T-cell (primary cell): ENCODE measurements around the gene CREBBP. TPM values are rescaled to one million over a fixed set of nuclear protein-coding genes. Genes with fewer than 3 reads are reported as not detected.

Experiments used
- ATAC-seq, 4 experiments: fragments of 200-7000 bp in 3 of 4; fragments of 150-1000 bp in 1 of 4; cut with Tn5 transposase; replicated peaks in 1 of 4; 1 replicate in 3 of 4; 2 replicates in 1 of 4; pipeline ENCODE4 v1.10.0; 2021; ENCODE audit warnings: moderate library complexity in 3 of 4, mild to moderate bottlenecking in 2 of 4, moderate number of reproducible peaks in 1 of 4
- CTCF ChIA-PET, 2 donors: fragments of 300-600 bp; sonication (Branson Sonifier 250); formaldehyde crosslinking; loops; one replicate each; lab custom pipeline; 2022; ENCODE audit warnings: antibody characterized with exemption in 2 of 2; lab: Charles Lee
- POLR2A ChIA-PET, 2 donors: fragments of 300-600 bp; sonication (Branson Sonifier 250); formaldehyde crosslinking; loops; one replicate each; lab custom pipeline; 2022; ENCODE audit warnings: antibody characterized with exemption in 2 of 2; lab: Charles Lee
- DNase-seq, 35 experiments: peaks; one replicate each; pipeline versions ENCODE4 v3.0.0 to v3.0.0-alpha.2; 2013 to 2023
- H3K27ac ChIP-seq: one replicate; pipeline ENCODE4 v1.5.1; 2013; ENCODE audit warnings: low read length
- H3K27me3 ChIP-seq, 2 experiments: replicated peaks in 1 of 2; 1 replicate in 1 of 2; 2 replicates in 1 of 2; pipeline versions ENCODE4 v1.6.1 to v1.7.0; 2013; ENCODE audit warnings: low read length in 1 of 2, mixed read lengths in 1 of 2; ENCODE audit not compliant: control insufficient read depth in 2 of 2, insufficient read depth in 2 of 2; ENCODE audit errors: extremely low read depth in 1 of 2
- H3K36me3 ChIP-seq, 2 donors: 1 replicate in 1 of 2; 2 replicates in 1 of 2; pipeline versions ENCODE4 v1.6.1 to v1.7.0; 2013; ENCODE audit warnings: low read length in 1 of 2; ENCODE audit not compliant: control insufficient read depth in 2 of 2, insufficient read depth in 1 of 2; ENCODE audit errors: extremely low read depth in 1 of 2
- H3K4me1 ChIP-seq, 2 experiments: 1 replicate in 1 of 2; 2 replicates in 1 of 2; pipeline versions ENCODE4 v1.6.1 to v1.7.0; 2013; ENCODE audit warnings: low read length in 2 of 2, mixed read lengths in 1 of 2; ENCODE audit not compliant: insufficient read depth in 2 of 2, control insufficient read depth in 1 of 2; ENCODE audit errors: extremely low read depth in 1 of 2
- H3K4me3 ChIP-seq, 2 donors: 1 replicate in 1 of 2; 2 replicates in 1 of 2; pipeline versions ENCODE4 v1.5.1 to v1.7.0; 2013; ENCODE audit warnings: mild to moderate bottlenecking in 2 of 2, low read length in 1 of 2, moderate library complexity in 1 of 2; ENCODE audit not compliant: control insufficient read depth in 1 of 2; ENCODE audit errors: extremely low read depth in 1 of 2
- H3K9me3 ChIP-seq: 2 replicates; pipeline ENCODE4 v1.7.0; 2013
- H3K27ac Mint-ChIP-seq, 2 donors: one replicate each; pipeline ENCODE4 v1.8.0; 2020 to 2021; ENCODE audit warnings: mild to moderate bottlenecking in 2 of 2, mixed read lengths in 2 of 2
- H3K27me3 Mint-ChIP-seq, 2 donors: one replicate each; pipeline ENCODE4 v1.8.0; 2021 to 2022; ENCODE audit warnings: mixed read lengths in 2 of 2
- H3K36me3 Mint-ChIP-seq: one replicate; pipeline ENCODE4 v1.8.0; 2021; ENCODE audit warnings: mixed read lengths
- H3K4me1 Mint-ChIP-seq, 3 donors: one replicate each; pipeline ENCODE4 v1.8.0; 2020 to 2022; ENCODE audit warnings: mixed read lengths in 3 of 3, mild to moderate bottlenecking in 1 of 3
- H3K4me3 Mint-ChIP-seq, 3 donors: one replicate each; pipeline ENCODE4 v1.8.0; 2020 to 2022; ENCODE audit warnings: mild to moderate bottlenecking in 3 of 3, mixed read lengths in 3 of 3, moderate library complexity in 3 of 3
- H3K9me3 Mint-ChIP-seq, 3 donors: one replicate each; pipeline ENCODE4 v1.8.0; 2020 to 2022; ENCODE audit warnings: mixed read lengths in 3 of 3
- WGBS: methylation state at CpG from one replicate; pipeline ENCODE4 v1.1.5; 2013; ENCODE audit warnings: missing lambda C conversion rate; ENCODE audit not compliant: insufficient coverage; 5-methylcytosine and 5-hydroxymethylcytosine counted together
- total RNA-seq, 35 experiments: library from RNA in 6 of 35; stranded (reverse) in 6 of 35; fragments of 120-200 nt in 1 of 35; gene quantifications; one replicate each; pipeline versions ENCODE4 v1.2.1 to v1.2.4 and lab custom pipeline; 2013 to 2026

The CREBBP gene
- total RNA-seq, 5 donors from 2014 or later (not counting 1 experiment from before 2014, with no cell fraction given), result 114 to 183 (median 127) TPM

DNA sequence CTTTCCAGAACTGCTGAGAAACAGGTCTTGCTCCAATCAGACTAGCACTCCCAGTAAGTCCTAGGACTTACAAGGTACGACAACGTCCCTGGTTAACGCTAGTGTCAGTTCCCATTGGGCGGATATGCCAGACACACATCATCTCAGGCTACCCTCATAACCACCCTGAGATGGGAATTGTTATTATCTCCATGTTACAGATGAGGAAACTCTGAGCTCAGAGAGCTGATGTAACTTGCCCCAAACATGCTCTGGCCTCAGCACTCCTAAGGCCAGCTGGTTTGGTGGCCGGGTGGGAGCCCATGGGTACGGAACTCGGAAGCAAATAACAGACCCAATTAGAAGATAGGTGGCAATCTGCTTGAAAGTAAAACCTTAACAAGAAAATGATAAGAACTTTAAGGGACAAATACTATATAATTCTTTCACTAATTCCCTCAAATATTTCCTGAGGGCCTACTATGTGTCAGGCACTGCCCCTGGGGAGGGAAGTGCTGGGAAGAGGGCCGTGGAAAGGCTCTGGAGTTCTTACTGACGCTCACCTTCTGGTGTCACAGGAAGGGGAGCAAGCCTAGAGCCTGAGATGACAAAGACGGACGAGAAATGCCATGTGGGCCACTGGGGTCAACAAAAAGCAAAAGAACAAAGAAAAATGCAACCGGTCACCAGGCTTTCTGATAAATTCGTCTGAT lies 6.9 kb downstream of the CREBBP start:
- ATAC-seq (no peak), DNase-seq (no peak)
- H3K4me3 ChIP-seq, result no peak overlapping the region
- peaks cover 54 to 76% of the 10 kb centered on the region in 2 experiments for H3K4me1 ChIP-seq
- H3K27ac ChIP-seq, result no peak overlapping the region
- H3K9me3 ChIP-seq, result no peaks in the 10 kb centered on the region
- peaks cover 6 to 19% of the 10 kb centered on the region in 2 donors for H3K36me3 ChIP-seq
- WGBS, result 98% methylated on average over 6 of the region's 13 CpGs
- peaks cover 98 to 99% (median 99%) of the 10 kb centered on the region in 3 donors for H3K4me1 Mint-ChIP-seq
- H3K27ac Mint-ChIP-seq, result no peak overlapping the region
- ChIA-PET POLR2A (no interaction called here), CTCF (interaction anchor here in 1 of 2 donors (0.9 to 1.1 kb wide), 2 partner anchors 11 to 12 kb away, joined by 3 to 5 read pairs; no protein-coding TSS in a partner anchor)
- H3K4me3 Mint-ChIP-seq, result peak overlapping the region in 1 of 3 donors; percentile 91
- H3K9me3 Mint-ChIP-seq, result no peaks in the 10 kb centered on the region
- no peaks in the 10 kb centered on the region for H3K27me3 Mint-ChIP-seq
- H3K27me3 ChIP-seq, result no peaks in the 10 kb centered on the region
- peaks cover 20% of the 10 kb centered on the region for H3K36me3 Mint-ChIP-seq

DNA sequence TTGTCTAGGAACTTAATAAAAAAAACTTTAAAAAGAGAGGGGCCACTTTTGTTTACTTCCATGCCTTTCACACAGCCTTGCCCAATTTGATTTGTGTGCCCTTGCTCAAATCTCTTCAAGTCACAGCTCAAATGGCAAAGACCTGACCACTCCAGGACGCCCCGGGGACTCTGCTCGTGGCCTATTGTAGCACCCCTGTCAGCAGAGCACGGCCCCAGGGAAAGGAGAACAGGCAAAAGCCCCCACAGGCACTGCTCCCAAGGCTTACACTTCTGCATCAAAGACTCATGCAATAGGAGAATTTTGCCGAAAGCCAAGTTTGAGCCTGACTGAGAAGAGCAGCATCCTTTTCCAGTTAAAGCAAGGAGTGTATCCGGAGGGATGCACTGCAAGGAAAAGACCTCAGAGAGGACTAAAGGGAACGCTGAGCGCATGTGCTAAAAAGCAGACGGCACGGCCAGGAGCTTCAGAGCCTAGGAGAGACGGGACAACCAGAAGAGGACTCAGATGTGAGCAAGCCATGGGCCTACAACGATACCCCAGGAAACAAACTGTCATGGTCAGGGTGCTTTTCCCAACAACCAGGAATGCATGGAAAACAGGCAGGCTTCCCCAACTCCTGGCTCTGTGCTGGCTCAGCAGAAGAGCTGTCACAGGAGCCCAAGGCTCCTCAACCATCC lies 8.2 kb downstream of the CREBBP start:
- Mint-ChIP-seq H3K27ac (no peak overlapping the region), H3K36me3 (peaks cover 8% of the 10 kb centered on the region), H3K27me3 (no peaks in the 10 kb centered on the region), H3K4me1 (peaks cover 95 to 98% (median 96%) of the 10 kb centered on the region in 3 donors), H3K9me3 (no peaks in the 10 kb centered on the region), H3K4me3 (peak overlapping the region in 2 of 3 donors; percentile 29 to 69)
- no peak for ATAC-seq
- Histone ChIP-seq H3K4me1 (peaks cover 47 to 75% of the 10 kb centered on the region in 2 experiments), H3K36me3 (peaks cover 6 to 16% of the 10 kb centered on the region in 2 donors), H3K27ac (no peak overlapping the region), H3K27me3 (no peaks in the 10 kb centered on the region), H3K4me3 (no peak overlapping the region), H3K9me3 (no peaks in the 10 kb centered on the region)
- DNase-seq, result no peak
- CTCF ChIA-PET, result interaction anchor here in 1 of 2 donors (0.9 kb wide), 1 partner anchor 11 kb away, joined by 5 read pairs; no protein-coding TSS in a partner anchor
- POLR2A ChIA-PET, result no interaction called here
- WGBS, result 89% methylated on average over 11 of the region's 12 CpGs

DNA sequence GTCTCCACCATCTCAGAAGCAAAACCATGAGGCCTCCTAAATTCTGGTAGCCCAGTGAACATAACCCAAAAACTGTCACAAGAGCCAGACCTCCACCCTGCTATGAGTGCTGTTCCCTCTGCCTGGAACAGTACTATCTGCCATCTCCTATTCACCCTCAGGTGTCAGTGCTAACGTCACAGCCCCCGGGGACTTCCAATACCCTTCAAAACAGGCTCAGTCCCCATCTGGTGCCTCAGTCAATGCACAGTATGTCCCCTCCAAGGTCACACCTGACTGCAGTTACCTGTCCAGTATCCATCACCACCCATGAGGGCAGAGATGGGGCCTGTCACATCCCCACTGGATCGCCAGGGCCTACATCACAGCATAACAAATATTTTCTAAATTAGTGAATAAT lies 11.5 kb downstream of the CREBBP start:
- no peaks in the 10 kb centered on the region for H3K27me3 ChIP-seq
- ChIA-PET POLR2A (no interaction called here), CTCF (interaction anchor here in 1 of 2 donors (0.6 kb wide), 1 partner anchor 359 kb away, joined by 4 read pairs; no protein-coding TSS in a partner anchor)
- H3K36me3 Mint-ChIP-seq, result peaks cover 3% of the 10 kb centered on the region
- H3K4me1 Mint-ChIP-seq, result peaks cover 95 to 98% (median 95%) of the 10 kb centered on the region in 3 donors
- H3K9me3 ChIP-seq, result no peaks in the 10 kb centered on the region
- H3K36me3 ChIP-seq, result peaks cover 3 to 13% of the 10 kb centered on the region in 2 donors
- peak overlapping the region; percentile 17 to 50 for H3K27ac Mint-ChIP-seq
- ATAC-seq (peak in 1 of 4 experiments; percentile 30), DNase-seq (no peak)
- H3K4me3 ChIP-seq, result no peak overlapping the region
- H3K4me1 ChIP-seq, result peaks cover 33 to 61% of the 10 kb centered on the region in 2 experiments
- H3K27me3 Mint-ChIP-seq, result no peaks in the 10 kb centered on the region
- no peak overlapping the region for H3K27ac ChIP-seq
- H3K4me3 Mint-ChIP-seq, result peak overlapping the region in 1 of 3 donors; percentile 69
- 90% methylated on average over 2 of the region's 3 CpGs for WGBS
- no peaks in the 10 kb centered on the region for H3K9me3 Mint-ChIP-seq

DNA sequence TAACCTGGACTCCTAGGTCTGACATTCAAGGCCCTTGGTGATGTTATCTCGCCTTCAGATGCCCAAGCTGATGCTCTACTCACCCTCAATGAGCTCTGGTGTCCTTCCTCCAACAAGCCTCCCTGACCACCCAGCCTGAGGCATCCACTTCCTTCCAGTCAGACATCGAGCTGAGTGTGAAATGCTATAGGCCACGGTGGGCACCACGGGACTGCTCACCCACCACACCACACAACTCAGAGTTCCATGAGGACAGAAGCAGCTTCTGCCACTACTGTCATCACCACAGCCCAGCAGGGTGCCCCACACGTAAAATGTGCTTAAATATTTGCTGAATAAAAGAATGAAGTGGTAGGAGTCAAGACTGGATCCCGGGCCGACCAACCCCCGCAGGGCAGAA lies 12.0 kb downstream of the CREBBP start:
- ATAC-seq (peak in 1 of 4 experiments; percentile 13), DNase-seq (no peak)
- Mint-ChIP-seq H3K36me3 (peaks cover 3% of the 10 kb centered on the region), H3K4me1 (peaks cover 95 to 98% (median 95%) of the 10 kb centered on the region in 3 donors), H3K4me3 (peak overlapping the region in 2 of 3 donors; percentile 17 to 69), H3K27ac (peak overlapping the region in 1 of 2 donors; percentile 50), H3K9me3 (no peaks in the 10 kb centered on the region), H3K27me3 (no peaks in the 10 kb centered on the region)
- peaks cover 33 to 61% of the 10 kb centered on the region in 2 experiments for H3K4me1 ChIP-seq
- no peak overlapping the region for H3K4me3 ChIP-seq
- ChIA-PET POLR2A (no interaction called here), CTCF (interaction anchor here (0.6 to 1.0 kb wide), 3 partner anchors 10 to 358 kb away, joined by 3 to 5 read pairs (median 4); no protein-coding TSS in a partner anchor)
- H3K27me3 ChIP-seq, result no peaks in the 10 kb centered on the region
- H3K36me3 ChIP-seq, result peaks cover 3 to 15% of the 10 kb centered on the region in 2 donors
- H3K9me3 ChIP-seq, result no peaks in the 10 kb centered on the region
- H3K27ac ChIP-seq, result no peak overlapping the region
- WGBS, result 75% methylated on average over 5 of the region's 8 CpGs

DNA sequence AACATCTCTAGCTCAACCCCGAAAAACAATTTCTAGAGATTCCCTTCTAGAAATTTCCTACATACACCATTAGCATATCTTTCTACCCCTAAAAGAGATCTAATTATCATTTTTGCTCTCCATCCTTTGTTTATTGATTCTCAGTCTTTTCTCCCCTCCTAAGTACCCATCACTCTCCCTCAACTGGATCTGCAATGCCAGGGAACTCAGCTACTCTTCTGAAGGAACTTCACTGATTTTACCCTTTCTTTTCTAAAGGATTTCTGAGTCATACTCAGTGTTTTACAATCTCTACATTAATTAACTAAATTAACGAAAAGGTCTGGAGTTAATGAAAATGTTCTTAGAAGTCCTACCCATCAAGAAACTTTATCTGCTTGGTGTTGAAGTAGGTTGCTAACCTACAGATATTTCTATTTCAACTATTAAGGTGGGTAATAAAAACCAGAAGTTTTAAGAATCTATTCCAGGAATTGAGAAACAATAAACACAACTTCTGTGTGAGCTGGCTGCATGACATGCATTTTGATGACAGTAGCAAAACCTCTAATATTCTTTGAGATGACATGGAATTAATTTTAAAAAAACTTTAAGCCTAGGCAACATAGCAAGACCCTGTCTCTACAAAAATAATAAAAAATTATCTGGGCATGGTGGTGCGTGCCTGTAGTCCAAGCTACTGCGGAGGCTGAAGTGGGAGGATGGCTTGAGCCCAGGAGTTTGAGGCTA lies 13.6 kb downstream of the CREBBP start:
- DNase-seq (no peak), ATAC-seq (no peak)
- H3K4me3 ChIP-seq, result no peak overlapping the region
- Mint-ChIP-seq H3K27ac (peak overlapping the region in 1 of 2 donors; percentile 32), H3K4me3 (peak overlapping the region in 1 of 3 donors; percentile 3), H3K27me3 (no peaks in the 10 kb centered on the region), H3K9me3 (no peaks in the 10 kb centered on the region), H3K36me3 (peaks cover 3% of the 10 kb centered on the region), H3K4me1 (peaks cover 95 to 100% (median 95%) of the 10 kb centered on the region in 3 donors)
- no peaks in the 10 kb centered on the region for H3K27me3 ChIP-seq
- H3K36me3 ChIP-seq, result peaks cover 0 to 6% of the 10 kb centered on the region in 2 donors
- H3K27ac ChIP-seq, result no peak overlapping the region
- no peaks in the 10 kb centered on the region for H3K9me3 ChIP-seq
- ChIA-PET CTCF (interaction anchor here in 1 of 2 donors (0.7 to 1.3 kb wide), 5 partner anchors 12 to 443 kb away, joined by 3 to 6 read pairs (median 3); no protein-coding TSS in a partner anchor), POLR2A (interaction anchor here in 1 of 2 donors (0.9 kb wide), 1 partner anchor 47 kb away, joined by 3 read pairs; no protein-coding TSS in a partner anchor)
- WGBS, result 100% methylated on average over 1 of the region's 4 CpGs
- H3K4me1 ChIP-seq, result peaks cover 27 to 59% of the 10 kb centered on the region in 2 experiments
